Retinal pigment epithelial cell (primary cell): ENCODE results near the gene ZNF3.

ENCODE experiments used
- DNase-seq: peaks from one replicate; pipeline ENCODE4 v3.0.0-alpha.2; 2010; ENCODE audit warnings: low read depth
- H3K4me3 ChIP-seq: 2 replicates; pipeline ENCODE4 v1.5.1; 2011; ENCODE audit warnings: mild to moderate bottlenecking, low read length, control low read depth, moderate library complexity
- TF ChIP-seq, protein P1 (sequence below): conservative IDR thresholded peaks from 2 replicates; pipeline ENCODE4 v1.5.1; 2011; ENCODE audit warnings: low read depth, low read length, control low read depth, inconsistent platforms

ZNF3 gene

DNA sequence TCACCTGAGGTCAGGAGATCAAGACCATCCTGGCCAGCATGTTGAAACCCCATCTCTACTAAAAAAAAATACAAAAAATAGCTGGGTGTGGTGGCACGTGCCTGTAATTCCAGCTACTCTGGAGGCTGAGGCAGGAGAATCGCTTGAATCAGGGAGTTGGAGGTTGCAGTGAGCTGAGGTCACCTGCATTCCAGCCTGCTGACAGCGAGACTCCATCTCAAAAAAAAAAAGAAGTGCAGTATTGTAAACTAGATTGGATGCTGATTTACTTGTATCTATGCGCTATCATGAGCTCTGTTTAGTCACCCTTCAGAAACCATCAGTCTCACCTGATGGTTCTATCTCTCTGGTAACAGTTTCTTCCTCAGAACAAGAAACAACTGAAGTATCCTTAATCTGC lies 18.1 kb downstream of the ZNF3 start:
- H3K4me3 ChIP-seq, result no peak overlapping the region
- TF ChIP-seq, protein P1, sequence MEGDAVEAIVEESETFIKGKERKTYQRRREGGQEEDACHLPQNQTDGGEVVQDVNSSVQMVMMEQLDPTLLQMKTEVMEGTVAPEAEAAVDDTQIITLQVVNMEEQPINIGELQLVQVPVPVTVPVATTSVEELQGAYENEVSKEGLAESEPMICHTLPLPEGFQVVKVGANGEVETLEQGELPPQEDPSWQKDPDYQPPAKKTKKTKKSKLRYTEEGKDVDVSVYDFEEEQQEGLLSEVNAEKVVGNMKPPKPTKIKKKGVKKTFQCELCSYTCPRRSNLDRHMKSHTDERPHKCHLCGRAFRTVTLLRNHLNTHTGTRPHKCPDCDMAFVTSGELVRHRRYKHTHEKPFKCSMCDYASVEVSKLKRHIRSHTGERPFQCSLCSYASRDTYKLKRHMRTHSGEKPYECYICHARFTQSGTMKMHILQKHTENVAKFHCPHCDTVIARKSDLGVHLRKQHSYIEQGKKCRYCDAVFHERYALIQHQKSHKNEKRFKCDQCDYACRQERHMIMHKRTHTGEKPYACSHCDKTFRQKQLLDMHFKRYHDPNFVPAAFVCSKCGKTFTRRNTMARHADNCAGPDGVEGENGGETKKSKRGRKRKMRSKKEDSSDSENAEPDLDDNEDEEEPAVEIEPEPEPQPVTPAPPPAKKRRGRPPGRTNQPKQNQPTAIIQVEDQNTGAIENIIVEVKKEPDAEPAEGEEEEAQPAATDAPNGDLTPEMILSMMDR, result no peak
- no peak for DNase-seq

DNA sequence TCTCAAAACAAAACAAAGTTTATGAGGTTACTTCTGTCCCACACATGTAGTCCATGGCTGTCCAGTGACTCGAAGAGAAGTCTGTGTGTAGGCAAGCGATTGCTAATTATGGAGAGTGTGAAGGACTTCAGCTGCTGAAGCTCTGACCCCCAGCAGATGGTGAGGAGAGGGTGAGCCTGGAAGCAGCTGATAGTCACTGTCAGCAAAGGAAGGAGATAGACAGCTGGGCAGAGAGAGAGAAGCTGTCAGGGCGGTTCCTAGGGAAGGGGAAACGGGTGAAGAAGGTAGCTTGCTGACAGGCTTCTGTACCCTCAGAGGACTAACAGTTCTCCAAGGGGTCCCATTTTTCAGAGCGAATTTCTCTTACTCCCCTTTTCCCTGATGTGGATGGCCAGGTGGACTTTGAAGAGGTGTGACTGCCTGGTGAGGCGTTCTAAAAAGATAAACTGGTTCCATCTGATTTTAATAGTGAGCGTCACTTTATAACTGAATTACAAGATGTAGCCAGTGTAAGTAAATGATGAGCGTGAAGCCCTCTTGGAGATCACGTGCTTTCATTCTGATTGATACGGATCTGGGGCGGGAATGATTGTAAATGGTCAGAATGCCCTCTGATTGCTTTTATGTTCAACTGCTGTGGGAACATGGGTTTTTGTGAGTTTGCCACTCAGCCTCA lies 19.9 kb downstream of the ZNF3 start:
- H3K4me3 ChIP-seq, result no peak overlapping the region
- no peak for DNase-seq
- TF ChIP-seq, protein P1, result no peak

DNA sequence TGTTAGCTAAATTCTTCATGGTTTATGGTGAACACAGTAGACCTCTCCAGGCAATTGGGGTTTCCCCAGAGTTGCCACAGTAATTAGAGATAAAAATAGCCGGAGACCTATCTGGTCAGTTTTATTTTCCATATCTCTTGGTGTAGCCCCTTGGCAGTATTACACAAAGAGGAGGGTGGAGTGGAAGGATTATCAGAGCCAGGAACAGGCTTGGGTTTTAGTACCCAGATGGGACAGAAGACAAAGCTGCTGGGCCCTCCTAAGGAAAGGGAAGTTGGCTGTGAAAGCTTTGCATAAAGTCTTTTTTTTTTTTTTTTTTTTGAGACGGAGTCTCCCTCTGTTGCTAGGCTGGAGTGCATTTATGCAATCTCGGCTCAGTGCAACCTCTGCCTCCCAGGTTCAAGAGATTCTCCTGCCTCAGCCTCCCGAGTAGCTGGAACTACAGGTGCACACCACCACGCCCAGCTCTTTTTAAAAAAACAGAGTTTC lies 22.2 kb downstream of the ZNF3 start:
- DNase-seq, result no peak
- TF ChIP-seq, protein P1, result no peak

DNA sequence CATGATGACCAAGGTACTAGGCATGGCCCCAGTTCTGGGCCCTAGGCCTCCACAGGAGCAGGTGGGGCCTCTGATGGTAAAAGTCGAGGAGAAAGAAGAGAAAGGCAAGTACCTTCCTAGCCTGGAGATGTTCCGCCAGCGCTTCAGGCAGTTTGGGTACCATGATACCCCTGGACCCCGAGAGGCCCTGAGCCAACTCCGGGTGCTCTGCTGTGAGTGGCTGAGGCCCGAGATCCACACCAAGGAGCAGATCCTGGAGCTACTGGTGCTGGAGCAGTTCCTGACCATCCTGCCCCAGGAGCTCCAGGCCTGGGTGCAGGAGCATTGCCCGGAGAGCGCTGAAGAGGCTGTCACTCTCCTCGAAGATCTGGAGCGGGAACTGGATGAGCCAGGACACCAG lies 24.5 kb downstream of the ZNF3 start:
- DNase-seq, result no peak
- TF ChIP-seq, protein P1, result no peak
- no peak overlapping the region for H3K4me3 ChIP-seq

More for the DNA sequence above, 22.2 kb downstream of the ZNF3 start:
- H3K4me3 ChIP-seq, result no peak overlapping the region

DNA sequence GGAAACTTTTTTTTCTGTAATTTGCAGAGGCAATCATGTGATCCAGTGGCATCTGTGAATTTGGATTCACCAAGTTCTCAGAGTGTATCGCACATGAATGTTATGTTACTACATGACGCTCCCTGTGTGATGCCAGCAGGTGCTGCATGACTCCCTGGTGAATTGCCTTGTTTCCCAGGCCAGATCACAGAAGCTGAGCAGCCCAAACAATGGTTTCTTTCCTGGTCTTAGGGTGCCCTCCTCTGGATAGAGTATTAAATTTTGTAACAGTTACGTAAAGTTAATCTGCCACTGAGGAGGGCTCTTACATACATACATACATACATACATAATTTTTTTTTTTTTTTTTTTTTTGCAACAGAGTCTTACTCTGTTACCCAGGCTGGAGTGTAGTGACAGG lies 28.3 kb downstream of the ZNF3 start:
- peak; percentile 30 for DNase-seq
- TF ChIP-seq, protein P1, result peak; percentile 13
- H3K4me3 ChIP-seq, result no peak overlapping the region

DNA sequence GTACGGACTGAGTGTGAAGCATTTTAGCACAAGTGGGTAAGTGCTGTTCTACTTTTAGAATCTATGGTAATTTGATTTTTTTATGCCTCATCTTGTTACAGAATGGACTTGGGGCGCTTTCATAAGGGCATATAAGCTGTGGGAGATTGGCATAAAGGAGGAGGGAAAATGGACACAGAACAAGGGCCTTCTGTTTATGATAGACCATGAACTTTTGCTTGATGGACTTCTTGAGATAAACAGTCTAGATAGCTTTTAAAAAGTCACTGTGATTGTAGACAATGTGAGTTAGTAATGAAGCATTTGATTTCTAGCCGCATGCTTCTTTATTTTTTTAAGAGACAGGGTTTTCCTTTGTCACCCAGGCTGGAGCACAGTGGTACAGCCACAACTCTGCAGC lies 29.9 kb downstream of the ZNF3 start:
- no peak for DNase-seq
- no peak overlapping the region for H3K4me3 ChIP-seq
- TF ChIP-seq, protein P1, result no peak
